Subcutaneous adipose tissue (tissue), 4 donors: ENCODE data around the gene EDEM3. TPM values are rescaled to one million over a fixed set of nuclear protein-coding genes. Genes with fewer than 3 reads are reported as not detected.

Source experiments
- CTCF ChIP-seq: fragments of 450-650 bp; IDR thresholded peaks from one replicate; pipeline ENCODE4 v1.5.1; 2016; ENCODE audit warnings: low read depth, mild to moderate bottlenecking, control low read depth, antibody characterized with exemption, moderate library complexity
- total RNA-seq, 4 donors: library from RNA; depleted of rRNA; stranded (reverse); fragments of >200 nt; gene quantifications; one replicate each; pipeline ENCODE4 v1.1.0, GENCODE V29; 2016

EDEM3 gene
- total RNA-seq, 4 donors from 2014 or later, result 29.6 to 66.4 (median 44.9) TPM

DNA sequence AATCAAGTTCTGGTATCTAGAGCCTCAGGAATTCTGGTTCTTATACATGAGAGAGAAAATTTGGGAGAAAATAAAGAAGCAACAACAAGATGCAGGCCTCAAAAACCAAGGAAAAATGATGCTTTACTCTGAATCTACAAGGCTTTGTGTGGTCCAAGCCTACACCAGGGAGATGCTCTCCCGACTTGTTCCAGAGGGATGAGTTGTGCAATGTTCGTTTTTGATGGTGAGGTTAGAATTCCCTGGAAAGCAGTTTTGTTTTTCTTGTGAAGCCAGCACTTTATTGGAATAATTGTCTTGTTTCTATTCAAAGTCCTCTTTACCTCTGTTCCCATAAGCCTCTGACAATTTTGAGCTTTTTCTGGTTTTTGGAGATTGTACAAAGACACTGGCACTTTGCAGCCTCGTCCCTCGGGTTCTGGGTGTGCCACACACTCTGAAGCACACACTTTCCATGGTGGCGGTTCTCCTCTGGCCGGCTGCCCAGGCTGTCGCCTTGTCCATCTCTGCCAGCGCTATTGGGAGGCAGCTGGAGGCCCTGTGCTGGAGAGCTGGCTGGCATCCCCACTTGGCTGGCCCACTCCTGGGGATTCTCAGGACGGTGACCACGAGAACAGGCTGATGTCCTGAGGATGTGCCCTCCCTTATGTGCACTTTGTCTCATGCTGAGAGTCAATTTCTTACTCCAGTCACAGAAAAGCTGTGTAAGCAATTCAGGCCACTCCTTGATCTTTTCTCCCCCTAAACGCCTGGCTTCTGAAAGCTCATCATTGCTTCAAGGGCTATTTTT, 70.2 kb downstream of the EDEM3 start:
- TF ChIP-seq CTCF, result no peak

- no peak for TF ChIP-seq CTCF
These were observed 71.7 kb downstream of the EDEM3 start for GRCh38 chr1:184682956-184683355.

- no peak for TF ChIP-seq CTCF
These were observed 77.3 kb downstream of the EDEM3 start for GRCh38 chr1:184677344-184677743.

DNA sequence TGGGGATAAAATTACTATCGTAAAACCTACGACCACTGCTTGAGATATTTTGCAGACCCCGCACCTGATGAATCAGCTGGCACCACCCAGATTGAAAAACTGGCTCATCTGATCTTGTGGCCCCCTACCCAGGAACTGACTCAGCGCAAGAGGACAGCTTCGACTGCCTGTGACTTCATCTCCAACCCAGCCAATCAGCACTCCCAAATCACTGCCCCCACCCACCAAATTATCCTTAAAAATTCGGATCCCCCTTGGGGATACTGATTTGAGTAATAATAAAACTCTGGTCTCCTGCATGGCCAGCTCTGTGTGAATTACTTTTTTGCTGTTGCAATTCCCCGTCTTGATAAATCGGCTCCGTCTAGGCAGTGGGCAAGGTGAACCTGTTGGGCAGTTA, 81.4 kb downstream of the EDEM3 start:
- TF ChIP-seq CTCF, result no peak

DNA sequence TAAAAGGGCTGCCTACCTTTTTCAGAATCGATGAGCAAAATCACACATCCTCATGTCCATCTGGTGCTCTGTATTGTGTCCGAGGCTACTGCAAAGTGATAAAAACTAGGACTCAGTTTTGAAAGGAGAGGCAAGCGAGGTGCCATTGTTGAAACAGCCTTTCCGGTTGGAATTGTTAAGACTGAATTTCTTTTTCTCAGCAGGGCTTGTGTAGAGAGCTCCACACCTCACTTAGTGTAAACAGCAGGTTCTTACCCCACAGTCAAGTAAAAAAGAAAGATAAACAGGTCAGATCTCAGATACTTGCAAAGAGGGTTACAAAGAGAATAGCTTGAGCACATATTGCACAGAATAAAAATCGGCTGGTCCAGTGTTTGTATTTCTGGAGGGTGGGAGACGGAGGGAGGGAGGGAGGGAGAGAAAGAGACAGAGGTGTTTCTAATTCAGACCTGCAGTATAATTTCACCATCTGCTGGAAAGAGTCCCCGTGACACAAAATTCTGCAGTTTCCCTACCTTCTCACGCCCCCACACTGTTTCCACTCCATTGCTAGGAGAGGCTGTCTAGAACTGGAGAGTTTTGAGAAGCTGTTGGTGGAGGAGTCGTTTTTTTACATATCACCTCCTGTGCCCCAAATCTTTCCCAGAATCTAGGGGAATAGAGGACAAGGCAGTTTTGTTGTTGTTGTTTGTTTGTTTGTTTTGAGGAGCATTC, 82.5 kb downstream of the EDEM3 start:
- TF ChIP-seq CTCF, result no peak

DNA sequence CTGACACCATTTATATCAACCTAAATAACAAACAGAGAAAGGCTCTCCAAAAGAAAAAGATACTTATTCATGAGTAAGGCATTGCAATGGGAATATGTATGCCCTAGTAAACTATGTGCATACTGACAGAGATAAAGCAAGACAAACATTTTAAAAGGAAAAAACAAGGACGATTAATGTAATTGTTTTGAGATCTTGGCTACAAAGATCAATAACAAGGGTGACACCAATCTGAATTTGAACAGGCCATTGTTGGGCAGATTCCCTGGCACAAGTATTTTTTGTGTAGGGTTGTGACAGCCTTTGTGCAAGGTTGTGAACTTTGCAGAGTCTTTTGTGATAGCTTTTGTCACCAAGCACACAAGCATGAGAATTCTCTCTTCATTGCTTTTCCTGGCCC, 85.3 kb downstream of the EDEM3 start:
- TF ChIP-seq CTCF, result no peak

DNA sequence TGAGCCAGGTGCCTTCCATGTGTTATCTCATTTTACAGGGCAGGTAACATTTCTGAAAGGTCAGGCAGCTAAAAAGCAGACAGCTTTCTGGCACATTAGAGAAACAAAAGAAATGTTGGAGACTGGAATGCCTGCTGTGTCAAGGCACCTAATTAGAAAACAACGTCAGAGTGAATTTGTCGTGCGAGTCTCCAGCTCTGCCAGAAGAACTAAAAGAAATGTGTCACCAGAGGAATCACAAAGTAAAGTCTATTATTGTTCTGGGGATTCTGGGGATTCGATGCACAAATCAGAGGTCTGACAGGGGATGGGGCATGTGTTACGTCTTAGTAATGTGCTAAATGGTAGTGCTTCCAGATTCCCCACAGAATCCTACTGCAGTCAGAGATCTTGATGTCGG, 89.3 kb downstream of the EDEM3 start:
- no peak for TF ChIP-seq CTCF
